Thoracic aorta (tissue), 2 donors: ENCODE data around the gene PAQR4. TPM values are rescaled to one million over a fixed set of nuclear protein-coding genes. Genes with fewer than 3 reads are reported as not detected.

Experiments
- ATAC-seq: fragments of 150-250 bp; one replicate; pipeline ENCODE4 v1.8.0; 2017; ENCODE audit warnings: low read depth; ENCODE audit not compliant: insufficient number of reproducible peaks, low FRiP score
- DNase-seq: peaks from one replicate; pipeline ENCODE4 v3.0.0-alpha.2; 2020; ENCODE audit warnings: low spot score
- H3K27ac ChIP-seq, 2 donors: fragments of 200-600 bp; sonication (generic); 1 replicate in 1 of 2; 2 replicates in 1 of 2; pipeline ENCODE4 v1.5.1; 2016; ENCODE audit warnings: mild to moderate bottlenecking in 2 of 2, moderate library complexity in 2 of 2
- H3K27me3 ChIP-seq: fragments of 200-600 bp; sonication (generic); replicated peaks from 2 replicates; pipeline ENCODE4 v1.6.0; 2016; ENCODE audit warnings: mild to moderate bottlenecking; ENCODE audit not compliant: insufficient read depth
- H3K36me3 ChIP-seq: fragments of 200-600 bp; sonication (generic); one replicate; pipeline ENCODE4 v1.5.1; 2016
- H3K4me1 ChIP-seq, 2 donors: fragments of 200-600 bp; sonication (generic); 1 replicate in 1 of 2; 2 replicates in 1 of 2; pipeline versions ENCODE4 v1.5.1 to v1.6.0; 2016; ENCODE audit warnings: low read depth in 2 of 2, mild to moderate bottlenecking in 1 of 2; ENCODE audit not compliant: control insufficient read depth in 1 of 2
- H3K4me3 ChIP-seq: fragments of 200-600 bp; sonication (generic); 2 replicates; pipeline ENCODE4 v1.5.1; 2016; ENCODE audit warnings: mild to moderate bottlenecking
- H3K9me3 ChIP-seq: fragments of 200-600 bp; sonication (generic); 2 replicates; pipeline ENCODE4 v1.5.1; 2016
- CTCF ChIP-seq: fragments of 200-600 bp; sonication (generic); IDR thresholded peaks from one replicate; pipeline ENCODE4 v1.5.1; 2019; ENCODE audit warnings: antibody characterized with exemption
- total RNA-seq, 2 donors: library from RNA; depleted of rRNA; stranded (reverse); fragments of >200 nt; gene quantifications; one replicate each; pipeline versions ENCODE4 v1.1.0 to v1.2.3, GENCODE V29; 2016

PAQR4 gene
- total RNA-seq, 2 donors from 2014 or later, result 3.1 to 5.8 TPM

- Histone ChIP-seq H3K27me3 (no peaks in the 10 kb centered on the region), H3K4me1 (peaks cover 0 to 13% of the 10 kb centered on the region in 2 donors), H3K36me3 (no peaks in the 10 kb centered on the region), H3K4me3 (no peak overlapping the region), H3K9me3 (no peaks in the 10 kb centered on the region), H3K27ac (no peak overlapping the region)
- DNase-seq (no peak), ATAC-seq (no peak)
- no peak for TF ChIP-seq CTCF
Measured at GRCh38 chr16:2987833-2988232, 18.7 kb downstream of the PAQR4 start.

- TF ChIP-seq CTCF, result no peak
- DNase-seq (no peak), ATAC-seq (no peak)
- Histone ChIP-seq H3K36me3 (no peaks in the 10 kb centered on the region), H3K27me3 (no peaks in the 10 kb centered on the region), H3K9me3 (no peaks in the 10 kb centered on the region), H3K27ac (no peak overlapping the region), H3K4me1 (peaks cover 0 to 12% of the 10 kb centered on the region in 2 donors), H3K4me3 (no peak overlapping the region)
Measured at GRCh38 chr16:2988590-2989099, 19.5 kb downstream of the PAQR4 start.

- no peaks in the 10 kb centered on the region for H3K36me3 ChIP-seq
- no peak overlapping the region for H3K4me3 ChIP-seq
- ATAC-seq (no peak), DNase-seq (no peak)
- H3K27ac ChIP-seq, result no peak overlapping the region
- H3K9me3 ChIP-seq, result no peaks in the 10 kb centered on the region
- H3K27me3 ChIP-seq, result no peaks in the 10 kb centered on the region
- TF ChIP-seq CTCF, result no peak
- peaks cover 0 to 2% of the 10 kb centered on the region in 2 donors for H3K4me1 ChIP-seq
Measured at GRCh38 chr16:2990891-2991290, 21.7 kb downstream of the PAQR4 start.

GRCh38 chr16:2991566-2992261, 22.6 kb downstream of the PAQR4 start:
- H3K27me3 ChIP-seq, result no peaks in the 10 kb centered on the region
- no peaks in the 10 kb centered on the region for H3K36me3 ChIP-seq
- TF ChIP-seq CTCF, result no peak
- ATAC-seq (no peak), DNase-seq (no peak)
- H3K4me3 ChIP-seq, result no peak overlapping the region
- no peaks in the 10 kb centered on the region for H3K9me3 ChIP-seq
- no peaks in the 10 kb centered on the region for H3K4me1 ChIP-seq
- no peak overlapping the region for H3K27ac ChIP-seq

- no peak for ATAC-seq
- no peaks in the 10 kb centered on the region for H3K36me3 ChIP-seq
- no peak for TF ChIP-seq CTCF
Measured at GRCh38 chr16:2992383-2993081, 23.4 kb downstream of the PAQR4 start.

More at GRCh38 chr16:2992383-2993081, 23.4 kb downstream of the PAQR4 start:
- DNase-seq, result no peak
- no peaks in the 10 kb centered on the region for H3K27me3 ChIP-seq
- no peak overlapping the region for H3K4me3 ChIP-seq
- H3K27ac ChIP-seq, result no peak overlapping the region
- no peaks in the 10 kb centered on the region for H3K9me3 ChIP-seq
- no peaks in the 10 kb centered on the region for H3K4me1 ChIP-seq
